GM12878 (cell line): ENCODE results near the gene TBATA. TPM values are rescaled to one million over a fixed set of nuclear protein-coding genes. Genes with fewer than 3 reads are reported as not detected.

Experiments used
- ATAC-seq: fragments of 200-7000 bp; cut with Tn5 transposase; 3 replicates; pipeline ENCODE4 v1.9.1; 2020; ENCODE audit warnings: mild to moderate bottlenecking, moderate library complexity
- BruUV-seq: library from RNA; stranded (reverse); fragments of 400-500 nt; replicated peaks from 2 replicates; lab custom pipeline; 2021; lab: Mats Ljungman, UMichigan
- CTCF ChIA-PET: fragments of 300-600 bp; sonication (Branson Sonifier 250); formaldehyde crosslinking; extraction: SDS; loops from one replicate; lab custom pipeline; 2021; ENCODE audit warnings: inconsistent platforms; lab: Yijun Ruan, JAX
- POLR2A ChIA-PET: fragments of 350-600 bp; formaldehyde crosslinking; extraction: SDS; loops from one replicate; lab custom pipeline; 2021; ENCODE audit warnings: inconsistent platforms; lab: Charles Lee
- RAD21 ChIA-PET: fragments of 300-600 bp; sonication (Branson Sonifier 250); formaldehyde crosslinking; loops from one replicate; lab custom pipeline; 2023; ENCODE audit warnings: antibody characterized with exemption; ENCODE audit not compliant: unreplicated experiment; lab: Charles Lee
- SMC1A ChIA-PET: fragments of 300-600 bp; sonication (Branson Sonifier 250); formaldehyde crosslinking; loops from one replicate; lab custom pipeline; 2023; ENCODE audit not compliant: unreplicated experiment, uncharacterized antibody; lab: Charles Lee
- DNase-seq: peaks from one replicate; pipeline ENCODE4 v3.0.0-alpha.2; 2011; ENCODE audit warnings: low read depth, low spot score
- FAIRE-seq: peaks from 3 replicates; lab custom pipeline; 2011; peaks lifted over from hg19 to GRCh38; lab: Jason Lieb, UNC
- H2AFZ ChIP-seq: 2 replicates; pipeline ENCODE4 v1.6.0; 2011; ENCODE audit warnings: low read depth, low read length, control low read depth; ENCODE audit not compliant: control insufficient read depth
- H3K27ac ChIP-seq: 2 replicates; pipeline ENCODE4 v1.5.1; 2011; ENCODE audit warnings: control low read depth; ENCODE audit not compliant: control insufficient read depth, insufficient read depth
- H3K27me3 ChIP-seq, 2 experiments: replicated peaks in 1 of 2; 2 replicates each; pipeline versions ENCODE4 v1.6.0 to v1.6.1; 2011; ENCODE audit warnings: low read length in 1 of 2; ENCODE audit not compliant: control insufficient read depth in 2 of 2, insufficient read depth in 2 of 2
- H3K36me3 ChIP-seq, 2 experiments: 2 replicates each; pipeline ENCODE4 v1.5.1; 2011; ENCODE audit warnings: low read length in 1 of 2; ENCODE audit not compliant: control insufficient read depth in 2 of 2, insufficient read depth in 2 of 2
- H3K4me1 ChIP-seq: 2 replicates; pipeline ENCODE4 v1.6.1; 2011; ENCODE audit warnings: mild to moderate bottlenecking, low read length, moderate library complexity, mixed read lengths; ENCODE audit not compliant: control insufficient read depth, insufficient read depth
- H3K4me2 ChIP-seq: 2 replicates; pipeline ENCODE4 v1.6.0; 2011; ENCODE audit warnings: control low read depth; ENCODE audit not compliant: control insufficient read depth, insufficient read depth
- H3K4me3 ChIP-seq: fragments of 200-600 bp; sonication (generic); 2 replicates; pipeline ENCODE4 v1.5.1; 2016
- H3K79me2 ChIP-seq: 2 replicates; pipeline ENCODE4 v1.6.0; 2011; ENCODE audit warnings: low read length; ENCODE audit not compliant: control insufficient read depth, insufficient read depth
- H3K9ac ChIP-seq: 2 replicates; pipeline ENCODE4 v1.8.0; 2011; ENCODE audit warnings: low read length, control low read depth, mixed read lengths; ENCODE audit not compliant: control insufficient read depth, insufficient read depth
- H3K9me3 ChIP-seq: replicated peaks from 3 replicates; pipeline ENCODE4 v1.5.1; 2011; ENCODE audit warnings: mild to moderate bottlenecking, low read length; ENCODE audit not compliant: control insufficient read depth, insufficient read depth
- H4K20me1 ChIP-seq: 2 replicates; pipeline ENCODE4 v1.6.0; 2011; ENCODE audit not compliant: control insufficient read depth, insufficient read depth
- HDAC6 ChIP-seq: fragments of 200-600 bp; sonication (generic); IDR thresholded peaks from one replicate; pipeline ENCODE4 v1.8.0; 2017; ENCODE audit warnings: antibody characterized with exemption; ENCODE audit not compliant: unreplicated experiment
- PAX8 ChIP-seq: fragments of 450-650 bp; IDR thresholded peaks from 2 replicates; pipeline ENCODE4 v1.6.1; 2017; ENCODE audit warnings: mild to moderate bottlenecking, moderate library complexity
- RELB ChIP-seq: fragments of 450-650 bp; IDR thresholded peaks from 2 replicates; pipeline ENCODE4 v1.6.1; 2017; ENCODE audit warnings: low read depth, mild to moderate bottlenecking, moderate library complexity
- SIN3A ChIP-seq: IDR thresholded peaks from 2 replicates; pipeline ENCODE4 v1.6.1; 2012; ENCODE audit warnings: low read depth, low read length, improper control_type of control experiment
- SP1 ChIP-seq: IDR thresholded peaks from one replicate; pipeline ENCODE4 v1.6.1; 2011; ENCODE audit warnings: low read depth, low read length
- ZNF384 ChIP-seq: IDR thresholded peaks from 2 replicates; pipeline ENCODE4 v1.6.1; 2012; ENCODE audit warnings: low read depth, mild to moderate bottlenecking, low read length, improper control_type of control experiment, borderline replicate concordance
- WGBS: methylation state at CpG from one replicate; pipeline ENCODE4 v1.1.6; 2016; ENCODE audit warnings: low lambda C conversion rate; ENCODE audit not compliant: insufficient replicate concordance, insufficient coverage; ENCODE audit errors: missing lambda C conversion rate; 5-methylcytosine and 5-hydroxymethylcytosine counted together
- in situ Hi-C: fragments of 300-500 bp; cut with MboI; formaldehyde crosslinking; loops from 9 replicates; pipeline ENCODE4 v1.14.3; 2018; ENCODE audit warnings: mixed read lengths
- intact Hi-C: fragments of 100-400 bp; cut with micrococcal nuclease; formaldehyde crosslinking; loops from one replicate; pipeline ENCODE4 v1.14.2; 2022; ENCODE audit not compliant: unreplicated experiment
- polyA plus RNA-seq, 11 experiments: library from polyadenylated mRNA; depleted of rRNA in 4 of 11; unstranded in 6 of 11; stranded (reverse) in 5 of 11; fragments of >200 nt; fragmentation: Nextera tagmentation in 4 of 11; fragmentation: Illumina TruSeq in 1 of 11; extraction: Ambion mirVana in 4 of 11; extraction: Trizol in 1 of 11; gene quantifications; 1 replicate in 1 of 11; 2 replicates in 10 of 11; pipeline versions ENCODE4 v1.2.1 to v1.2.3, GENCODE V29; 2011 to 2016; ENCODE audit warnings: inconsistent platforms in 2 of 11, missing spikeins in 2 of 11, low read depth in 1 of 11
- total RNA-seq, 4 experiments: library from RNA; depleted of rRNA in 3 of 4; stranded (reverse); fragments of >200 nt in 3 of 4; fragmentation: Illumina TruSeq in 1 of 4; extraction: Trizol in 1 of 4; gene quantifications; 2 replicates each; pipeline versions ENCODE4 v1.2.1 to v1.2.3, GENCODE V29; 2013 to 2021
- TF ChIP-seq, protein P1 (sequence below): IDR thresholded peaks from 2 replicates; pipeline ENCODE4 v1.6.1; 2011; ENCODE audit warnings: low read depth, mild to moderate bottlenecking, low read length, moderate library complexity, borderline replicate concordance; ENCODE audit errors: extremely low read depth
- TF ChIP-seq, protein P2 (sequence below): fragments of 450-650 bp; conservative IDR thresholded peaks from 2 replicates; pipeline ENCODE4 v1.6.1; 2017; ENCODE audit warnings: mild to moderate bottlenecking, moderate library complexity
- TF ChIP-seq, protein P3 (sequence below): fragments of 150-350 bp; IDR thresholded peaks from 2 replicates; pipeline ENCODE4 v1.6.1; 2016; ENCODE audit warnings: low read depth, low read length

TBATA gene
- total and polyA plus RNA-seq, 10 of the 15 experiments (the other 5 are each of a cell fraction or from before 2014, with no cell fraction given) = not detected

- H3K4me3 ChIP-seq = no peak overlapping the region
- FAIRE-seq = no peak
- TF ChIP-seq SP1 (no peak), ZNF384 (no peak), PAX8 (no peak), HDAC6 (no peak), SIN3A (no peak), RELB (no peak)
- TF ChIP-seq, protein P1, sequence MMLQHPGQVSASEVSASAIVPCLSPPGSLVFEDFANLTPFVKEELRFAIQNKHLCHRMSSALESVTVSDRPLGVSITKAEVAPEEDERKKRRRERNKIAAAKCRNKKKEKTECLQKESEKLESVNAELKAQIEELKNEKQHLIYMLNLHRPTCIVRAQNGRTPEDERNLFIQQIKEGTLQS = no peak
- TF ChIP-seq, protein P2, sequence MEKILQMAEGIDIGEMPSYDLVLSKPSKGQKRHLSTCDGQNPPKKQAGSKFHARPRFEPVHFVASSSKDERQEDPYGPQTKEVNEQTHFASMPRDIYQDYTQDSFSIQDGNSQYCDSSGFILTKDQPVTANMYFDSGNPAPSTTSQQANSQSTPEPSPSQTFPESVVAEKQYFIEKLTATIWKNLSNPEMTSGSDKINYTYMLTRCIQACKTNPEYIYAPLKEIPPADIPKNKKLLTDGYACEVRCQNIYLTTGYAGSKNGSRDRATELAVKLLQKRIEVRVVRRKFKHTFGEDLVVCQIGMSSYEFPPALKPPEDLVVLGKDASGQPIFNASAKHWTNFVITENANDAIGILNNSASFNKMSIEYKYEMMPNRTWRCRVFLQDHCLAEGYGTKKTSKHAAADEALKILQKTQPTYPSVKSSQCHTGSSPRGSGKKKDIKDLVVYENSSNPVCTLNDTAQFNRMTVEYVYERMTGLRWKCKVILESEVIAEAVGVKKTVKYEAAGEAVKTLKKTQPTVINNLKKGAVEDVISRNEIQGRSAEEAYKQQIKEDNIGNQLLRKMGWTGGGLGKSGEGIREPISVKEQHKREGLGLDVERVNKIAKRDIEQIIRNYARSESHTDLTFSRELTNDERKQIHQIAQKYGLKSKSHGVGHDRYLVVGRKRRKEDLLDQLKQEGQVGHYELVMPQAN = no peak
- TF ChIP-seq, protein P3, sequence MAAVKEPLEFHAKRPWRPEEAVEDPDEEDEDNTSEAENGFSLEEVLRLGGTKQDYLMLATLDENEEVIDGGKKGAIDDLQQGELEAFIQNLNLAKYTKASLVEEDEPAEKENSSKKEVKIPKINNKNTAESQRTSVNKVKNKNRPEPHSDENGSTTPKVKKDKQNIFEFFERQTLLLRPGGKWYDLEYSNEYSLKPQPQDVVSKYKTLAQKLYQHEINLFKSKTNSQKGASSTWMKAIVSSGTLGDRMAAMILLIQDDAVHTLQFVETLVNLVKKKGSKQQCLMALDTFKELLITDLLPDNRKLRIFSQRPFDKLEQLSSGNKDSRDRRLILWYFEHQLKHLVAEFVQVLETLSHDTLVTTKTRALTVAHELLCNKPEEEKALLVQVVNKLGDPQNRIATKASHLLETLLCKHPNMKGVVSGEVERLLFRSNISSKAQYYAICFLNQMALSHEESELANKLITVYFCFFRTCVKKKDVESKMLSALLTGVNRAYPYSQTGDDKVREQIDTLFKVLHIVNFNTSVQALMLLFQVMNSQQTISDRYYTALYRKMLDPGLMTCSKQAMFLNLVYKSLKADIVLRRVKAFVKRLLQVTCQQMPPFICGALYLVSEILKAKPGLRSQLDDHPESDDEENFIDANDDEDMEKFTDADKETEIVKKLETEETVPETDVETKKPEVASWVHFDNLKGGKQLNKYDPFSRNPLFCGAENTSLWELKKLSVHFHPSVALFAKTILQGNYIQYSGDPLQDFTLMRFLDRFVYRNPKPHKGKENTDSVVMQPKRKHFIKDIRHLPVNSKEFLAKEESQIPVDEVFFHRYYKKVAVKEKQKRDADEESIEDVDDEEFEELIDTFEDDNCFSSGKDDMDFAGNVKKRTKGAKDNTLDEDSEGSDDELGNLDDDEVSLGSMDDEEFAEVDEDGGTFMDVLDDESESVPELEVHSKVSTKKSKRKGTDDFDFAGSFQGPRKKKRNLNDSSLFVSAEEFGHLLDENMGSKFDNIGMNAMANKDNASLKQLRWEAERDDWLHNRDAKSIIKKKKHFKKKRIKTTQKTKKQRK = no peak
- POLR2A ChIA-PET = no interaction called here
- RAD21 ChIA-PET = no interaction called here
- DNase-seq = no peak
- no peaks in the 10 kb centered on the region for H3K79me2 ChIP-seq
- no peaks in the 10 kb centered on the region for H3K36me3 ChIP-seq
- H3K4me2 ChIP-seq = no peak overlapping the region
- BruUV-seq = no TSS peak
- no peak overlapping the region for H2AFZ ChIP-seq
- SMC1A ChIA-PET = no interaction called here
- H3K4me1 ChIP-seq = no peaks in the 10 kb centered on the region
- CTCF ChIA-PET = no interaction called here
- intact Hi-C loops = no loop called here
- no peak for ATAC-seq
- in situ Hi-C loops = no loop called here
- H3K27ac ChIP-seq = no peak overlapping the region
- H4K20me1 ChIP-seq = no peaks in the 10 kb centered on the region
- no peaks in the 10 kb centered on the region for H3K9me3 ChIP-seq
- H3K9ac ChIP-seq = no peak overlapping the region
- 95% methylated on average over 1 of the region's 1 CpG for WGBS
- 0 out of 4 replicates have a peak, but pooled peaks cover 0 to 4% of the 10 kb centered on the region in 2 experiments for H3K27me3 ChIP-seq
Measured at GRCh38 chr10:70795613-70796012, 10.4 kb upstream of the TBATA start.
